GM18505 (cell line): ENCODE results near the gene KRT23.

Source experiments
- ATAC-seq: cut with Tn5 transposase; IDR thresholded peaks from one replicate; pipeline ENCODE4 v1.9.1; 2021; ENCODE audit not compliant: unreplicated experiment
- POLR2A ChIP-seq: IDR thresholded peaks from 4 replicates; pipeline ENCODE4 v1.6.1; 2011; ENCODE audit warnings: borderline replicate concordance; ENCODE audit not compliant: insufficient read depth, insufficient read length; ENCODE audit errors: extremely low read depth

Gene KRT23

GRCh38 chr17:40883626-40884334 is 53.7 kb downstream of the KRT23 start:
- ATAC-seq, result no peak
- TF ChIP-seq POLR2A, result no peak

- ATAC-seq, result no peak
- no peak for TF ChIP-seq POLR2A
These were observed 54.4 kb downstream of the KRT23 start for GRCh38 chr17:40883031-40883430.

GRCh38 chr17:40879026-40879425 is 58.4 kb downstream of the KRT23 start:
- TF ChIP-seq POLR2A, result no peak
- no peak for ATAC-seq

GRCh38 chr17:40878044-40878443 is 59.4 kb downstream of the KRT23 start:
- no peak for ATAC-seq
- TF ChIP-seq POLR2A, result no peak

GRCh38 chr17:40873801-40874200 is 63.6 kb downstream of the KRT23 start:
- no peak for ATAC-seq
- TF ChIP-seq POLR2A, result no peak

GRCh38 chr17:40873255-40873654 is 64.2 kb downstream of the KRT23 start:
- no peak for ATAC-seq
- no peak for TF ChIP-seq POLR2A
